IPS-18a (cell line): Measurements from ENCODE around the gene AVP.

ENCODE experiments used
- H3K27ac ChIP-seq: one replicate; pipeline ENCODE4 v1.5.1; 2013; ENCODE audit warnings: low read length
- H3K27me3 ChIP-seq: one replicate; pipeline ENCODE4 v1.6.1; 2013; ENCODE audit warnings: mild to moderate bottlenecking, low read length; ENCODE audit not compliant: control insufficient read depth, insufficient read depth
- H3K36me3 ChIP-seq: one replicate; pipeline ENCODE4 v1.6.1; 2013; ENCODE audit warnings: low read depth, low read length; ENCODE audit not compliant: control insufficient read depth
- H3K4me1 ChIP-seq: one replicate; pipeline ENCODE4 v1.6.1; 2013; ENCODE audit warnings: low read depth, low read length; ENCODE audit not compliant: control insufficient read depth
- H3K4me3 ChIP-seq: one replicate; pipeline ENCODE4 v1.5.1; 2013; ENCODE audit warnings: low read length
- H3K9ac ChIP-seq: one replicate; pipeline ENCODE4 v1.6.1; 2013; ENCODE audit warnings: mild to moderate bottlenecking, low read length, moderate library complexity
- H3K9me3 ChIP-seq: one replicate; pipeline ENCODE4 v1.6.1; 2013; ENCODE audit warnings: low read depth, low read length; ENCODE audit not compliant: control insufficient read depth

The AVP gene

GRCh38 chr20:3059489-3059888, 25.0 kb downstream of the AVP start:
- no peaks in the 10 kb centered on the region for H3K36me3 ChIP-seq
- no peaks in the 10 kb centered on the region for H3K9me3 ChIP-seq
- no peaks in the 10 kb centered on the region for H3K27me3 ChIP-seq
- H3K4me3 ChIP-seq, result no peak overlapping the region
- no peak overlapping the region for H3K9ac ChIP-seq
- H3K4me1 ChIP-seq, result no peaks in the 10 kb centered on the region
- no peak overlapping the region for H3K27ac ChIP-seq

- H3K36me3 ChIP-seq, result peaks cover 22% of the 10 kb centered on the region
- H3K9me3 ChIP-seq, result no peaks in the 10 kb centered on the region
- H3K4me3 ChIP-seq, result no peak overlapping the region
- no peaks in the 10 kb centered on the region for H3K27me3 ChIP-seq
- H3K9ac ChIP-seq, result no peak overlapping the region
- H3K4me1 ChIP-seq, result no peaks in the 10 kb centered on the region
- no peak overlapping the region for H3K27ac ChIP-seq
These were observed 33.0 kb downstream of the AVP start for GRCh38 chr20:3051385-3052019.

- Histone ChIP-seq H3K36me3 (peaks cover 22% of the 10 kb centered on the region), H3K4me3 (no peak overlapping the region), H3K4me1 (peaks cover 6% of the 10 kb centered on the region), H3K9me3 (no peaks in the 10 kb centered on the region), H3K9ac (no peak overlapping the region), H3K27me3 (no peaks in the 10 kb centered on the region), H3K27ac (no peak overlapping the region)
These were observed 36.8 kb downstream of the AVP start for GRCh38 chr20:3047486-3048419.

- H3K9ac ChIP-seq, result peak overlapping the region; percentile 86
- peaks cover 22% of the 10 kb centered on the region for H3K36me3 ChIP-seq
- peaks cover 9% of the 10 kb centered on the region for H3K4me1 ChIP-seq
- no peaks in the 10 kb centered on the region for H3K9me3 ChIP-seq
- H3K4me3 ChIP-seq, result peak overlapping the region; percentile 92
- H3K27me3 ChIP-seq, result no peaks in the 10 kb centered on the region
- no peak overlapping the region for H3K27ac ChIP-seq
These were observed 37.7 kb downstream of the AVP start for GRCh38 chr20:3046677-3047462.

GRCh38 chr20:3045816-3046676, 38.5 kb downstream of the AVP start, which contains the start of gene MRPS26:
TSS of gene MRPS26 (plus strand) at chr20:3046052. CDS start at chr20:3046069, 17 bp downstream.
- Histone ChIP-seq H3K36me3 (peaks cover 22% of the 10 kb centered on the region), H3K9me3 (no peaks in the 10 kb centered on the region), H3K27ac (no peak within 1 kb of the TSS), H3K4me1 (peaks cover 11% of the 10 kb centered on the region), H3K27me3 (no peaks in the 10 kb centered on the region), H3K9ac (peak within 1 kb of the TSS; percentile 86), H3K4me3 (peak within 1 kb of the TSS; percentile 92)

- Histone ChIP-seq H3K9ac (peak overlapping the region; percentile 51), H3K27me3 (no peaks in the 10 kb centered on the region), H3K27ac (no peak overlapping the region), H3K36me3 (peaks cover 25% of the 10 kb centered on the region), H3K9me3 (no peaks in the 10 kb centered on the region), H3K4me3 (peak overlapping the region; percentile 92), H3K4me1 (peaks cover 11% of the 10 kb centered on the region)
These were observed 39.3 kb downstream of the AVP start for GRCh38 chr20:3045042-3045815.

GRCh38 chr20:3044336-3044965, 40.1 kb downstream of the AVP start:
- Histone ChIP-seq H3K4me3 (no peak overlapping the region), H3K9ac (no peak overlapping the region)

GRCh38 chr20:3043322-3043721, 41.2 kb downstream of the AVP start, which contains the start of gene GNRH2:
TSS of gene GNRH2 (plus strand) at chr20:3043622. CDS start at chr20:3044415, 793 bp downstream.
- Histone ChIP-seq H3K9me3 (no peaks in the 10 kb centered on the region), H3K9ac (no peak within 1 kb of the TSS), H3K36me3 (peaks cover 26% of the 10 kb centered on the region), H3K27me3 (no peaks in the 10 kb centered on the region), H3K4me1 (peaks cover 11% of the 10 kb centered on the region), H3K4me3 (no peak within 1 kb of the TSS), H3K27ac (no peak within 1 kb of the TSS)

More at GRCh38 chr20:3044336-3044965, 40.1 kb downstream of the AVP start:
- no peaks in the 10 kb centered on the region for H3K27me3 ChIP-seq
- no peak overlapping the region for H3K27ac ChIP-seq
- peaks cover 11% of the 10 kb centered on the region for H3K4me1 ChIP-seq
- H3K36me3 ChIP-seq, result peaks cover 26% of the 10 kb centered on the region
- H3K9me3 ChIP-seq, result no peaks in the 10 kb centered on the region

- Histone ChIP-seq H3K9ac (no peak overlapping the region), H3K27ac (no peak overlapping the region), H3K9me3 (no peaks in the 10 kb centered on the region), H3K4me3 (no peak overlapping the region), H3K4me1 (peaks cover 11% of the 10 kb centered on the region), H3K27me3 (no peaks in the 10 kb centered on the region), H3K36me3 (peaks cover 26% of the 10 kb centered on the region)
These were observed 41.9 kb downstream of the AVP start for GRCh38 chr20:3042625-3043024.
